ENCODE measurements around the gene KCNT1.

The KCNT1 gene

DNA sequence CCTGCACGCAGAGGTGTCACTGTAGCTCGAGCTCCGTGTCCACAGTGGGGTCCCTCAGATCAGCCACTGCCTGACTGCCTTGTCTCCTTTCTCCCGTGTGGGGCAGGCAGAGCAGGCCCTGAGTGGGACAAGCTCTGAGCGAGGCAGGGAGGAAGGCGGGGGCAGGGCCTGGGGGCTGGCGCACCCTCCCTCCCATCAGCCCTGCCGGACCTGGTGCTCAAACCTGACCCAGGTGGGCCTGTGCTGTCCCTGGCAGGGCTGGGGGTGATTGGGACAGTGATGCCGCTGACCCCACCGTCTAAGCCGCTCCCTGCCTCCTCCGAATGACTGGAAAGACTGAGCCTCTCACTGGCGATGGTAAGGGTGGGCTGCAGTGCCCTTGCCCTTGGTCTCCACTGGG lies 60.9 kb downstream of the KCNT1 start:
- no peak for DNase-seq

DNA sequence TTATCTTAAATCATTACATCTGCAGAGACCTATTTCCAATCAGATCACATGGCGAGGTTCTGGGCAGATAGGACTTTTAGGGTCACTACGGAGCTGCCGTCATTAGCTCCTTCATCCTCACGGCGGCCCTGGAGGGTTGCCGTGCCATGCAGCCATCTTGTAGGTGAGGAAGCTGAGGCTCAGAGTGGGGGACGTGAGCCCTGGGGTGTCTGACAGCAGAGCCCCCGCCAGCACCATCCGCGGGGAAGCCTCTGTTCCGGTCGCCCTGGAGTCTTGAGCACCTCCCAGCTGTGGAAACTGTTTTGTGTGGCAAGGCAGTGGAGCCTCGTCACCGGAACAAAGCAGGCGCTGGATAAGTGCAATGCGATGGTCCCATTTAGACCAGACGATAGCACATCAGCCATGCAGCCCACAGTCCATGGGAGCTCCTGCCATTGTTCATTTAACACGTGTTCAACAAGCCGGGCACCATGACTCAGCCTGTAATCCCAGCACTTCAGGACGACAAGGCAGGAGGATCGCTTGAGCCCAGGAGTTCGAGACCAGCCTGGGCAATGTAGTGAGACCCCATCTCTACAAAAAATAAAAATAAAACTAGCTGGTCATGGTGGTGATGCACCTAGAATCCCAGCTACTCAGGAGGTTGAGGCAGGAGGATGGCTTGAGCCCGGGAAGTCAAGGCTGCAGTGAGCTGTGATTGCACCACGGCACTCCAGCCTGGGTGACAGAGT lies 61.9 kb downstream of the KCNT1 start:
- no peak for DNase-seq

DNA sequence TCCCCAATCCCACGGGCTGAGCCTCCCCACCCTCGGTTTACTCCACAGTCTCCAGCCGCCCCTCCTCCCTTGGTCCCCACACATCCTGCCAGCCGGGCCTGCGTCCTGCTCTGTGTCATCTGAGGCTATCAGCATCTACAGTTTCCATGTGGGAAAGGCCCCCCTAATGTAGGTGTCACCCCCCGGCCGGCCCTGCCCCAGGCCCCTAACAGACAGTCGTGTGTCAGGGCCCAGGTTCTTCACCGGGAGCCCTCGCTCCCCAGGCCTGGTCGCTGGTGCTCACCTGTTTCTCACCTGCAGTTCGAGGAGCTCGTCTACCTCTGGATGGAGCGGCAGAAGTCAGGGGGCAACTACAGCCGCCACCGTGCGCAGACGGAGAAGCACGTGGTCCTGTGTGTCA lies 62.7 kb downstream of the KCNT1 start:
- DNase-seq, result no peak

DNA sequence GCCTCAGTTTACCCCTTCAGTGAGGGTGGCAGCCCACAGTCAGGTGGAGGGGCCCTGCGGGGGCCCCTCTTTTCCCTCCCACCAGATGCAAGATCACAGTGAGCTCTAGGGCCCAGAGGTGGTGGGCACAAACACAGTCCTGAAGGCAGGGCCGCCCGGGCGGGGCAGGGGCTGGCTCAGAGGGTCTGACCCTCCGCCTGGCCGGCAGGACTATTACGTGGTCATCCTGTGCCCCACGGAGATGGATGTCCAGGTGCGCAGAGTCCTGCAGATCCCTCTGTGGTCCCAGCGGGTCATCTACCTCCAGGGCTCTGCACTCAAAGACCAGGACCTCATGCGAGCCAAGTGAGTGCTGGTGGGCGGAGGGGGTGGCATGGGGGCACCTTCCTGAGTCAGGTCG lies 63.4 kb downstream of the KCNT1 start:
- no peak for DNase-seq

DNA sequence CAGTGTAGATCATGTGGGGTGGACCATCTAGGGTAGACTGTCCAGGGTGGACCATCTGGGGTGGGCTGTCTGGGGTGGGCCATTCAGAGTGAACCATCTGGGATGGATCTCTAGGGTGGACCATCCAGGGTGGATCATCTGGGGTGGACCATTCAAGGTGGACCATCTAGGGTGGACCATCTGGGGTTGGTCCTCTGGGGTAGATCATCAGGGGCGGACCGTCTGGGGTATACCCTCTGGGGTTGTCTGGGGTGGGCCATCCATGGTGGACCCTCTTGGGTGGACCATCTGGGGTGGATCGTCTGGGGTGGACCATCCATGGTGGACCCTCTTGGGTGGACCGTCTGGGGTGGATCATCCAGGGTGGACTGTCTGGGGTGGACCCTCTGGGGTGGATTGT lies 64.3 kb downstream of the KCNT1 start:
- DNase-seq, result no peak

DNA sequence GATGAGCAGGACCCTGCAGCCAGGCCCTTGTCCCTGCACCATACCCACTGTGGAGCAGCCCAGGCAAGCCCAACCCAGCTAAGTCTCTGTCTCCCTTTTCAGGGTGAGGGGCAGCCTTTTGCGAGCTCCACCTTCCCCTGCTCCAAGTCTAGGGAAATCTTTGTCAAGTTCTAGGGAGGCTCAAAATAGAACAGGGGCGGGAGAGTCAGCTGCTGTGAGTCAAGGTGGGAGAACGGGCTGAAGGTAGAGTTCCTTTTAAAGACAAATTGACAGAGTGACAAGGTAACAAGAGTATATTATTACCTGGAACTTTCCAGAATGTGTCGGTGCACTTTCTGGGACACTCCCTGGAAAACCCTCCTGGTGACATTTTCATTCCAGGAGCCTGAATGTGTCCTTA lies 64.7 kb downstream of the KCNT1 start:
- DNase-seq, result no peak

DNA sequence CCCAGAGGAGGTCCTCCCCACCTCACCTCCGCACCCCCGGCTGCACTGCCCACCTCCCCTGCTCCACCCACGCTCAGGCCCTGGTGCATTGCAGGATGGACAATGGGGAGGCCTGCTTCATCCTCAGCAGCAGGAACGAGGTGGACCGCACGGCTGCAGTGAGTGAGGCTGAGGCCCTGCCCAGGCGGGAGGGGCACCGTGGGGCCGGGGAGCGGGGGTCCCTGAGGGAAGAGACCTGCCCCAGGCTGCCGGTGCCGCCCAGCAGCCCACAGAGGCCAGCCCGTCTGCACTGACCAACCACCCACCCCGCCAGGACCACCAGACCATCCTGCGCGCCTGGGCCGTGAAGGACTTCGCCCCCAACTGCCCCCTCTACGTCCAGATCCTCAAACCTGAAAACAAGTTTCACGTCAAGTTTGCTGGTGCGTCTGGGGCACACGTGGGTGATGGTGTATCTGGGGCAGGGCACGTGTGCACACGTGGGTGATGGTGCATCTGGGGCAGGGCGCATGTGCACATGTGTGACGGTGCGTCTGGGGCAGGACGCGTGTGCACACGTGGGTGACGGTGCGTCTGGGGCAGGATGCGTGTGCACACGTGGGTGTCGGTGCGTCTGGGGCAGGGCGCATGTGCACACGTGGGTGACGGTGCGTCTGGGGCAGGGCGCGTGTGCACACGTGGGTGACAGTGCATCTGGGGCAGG lies 66.7 kb downstream of the KCNT1 start:
- DNase-seq, result no peak

DNA sequence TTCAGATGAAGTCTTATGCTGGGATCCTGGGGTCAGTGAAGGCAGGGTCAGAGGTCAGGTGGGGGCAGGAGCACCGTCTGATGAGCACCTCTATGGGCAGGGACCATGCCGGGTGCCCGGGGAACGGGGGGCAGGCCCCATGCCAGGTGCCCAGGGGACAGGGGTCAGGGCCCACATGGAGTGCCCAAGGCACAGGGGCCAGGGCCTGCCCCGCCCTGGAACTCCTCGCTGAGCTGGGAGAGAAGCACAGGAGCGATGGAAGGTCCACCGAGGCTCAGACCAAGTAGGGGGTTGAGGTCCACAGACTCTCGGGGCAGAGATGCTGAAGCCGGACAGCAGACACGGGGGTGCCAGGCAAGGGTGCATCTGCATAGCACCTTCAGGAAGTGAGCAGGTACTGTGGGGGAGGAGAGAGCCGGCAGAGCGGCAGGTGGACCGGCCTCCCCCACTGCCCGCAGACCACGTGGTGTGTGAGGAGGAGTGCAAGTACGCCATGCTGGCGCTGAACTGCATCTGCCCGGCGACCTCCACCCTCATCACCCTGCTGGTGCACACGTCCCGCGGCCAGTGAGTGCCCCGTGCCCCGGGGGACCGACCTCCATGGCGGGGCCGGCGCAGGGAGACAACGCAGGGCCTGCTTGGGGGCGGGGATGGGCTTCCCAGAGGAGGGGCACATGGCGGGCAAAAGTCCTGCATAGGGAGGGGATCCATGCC lies 67.7 kb downstream of the KCNT1 start:
- DNase-seq, result no peak

DNA sequence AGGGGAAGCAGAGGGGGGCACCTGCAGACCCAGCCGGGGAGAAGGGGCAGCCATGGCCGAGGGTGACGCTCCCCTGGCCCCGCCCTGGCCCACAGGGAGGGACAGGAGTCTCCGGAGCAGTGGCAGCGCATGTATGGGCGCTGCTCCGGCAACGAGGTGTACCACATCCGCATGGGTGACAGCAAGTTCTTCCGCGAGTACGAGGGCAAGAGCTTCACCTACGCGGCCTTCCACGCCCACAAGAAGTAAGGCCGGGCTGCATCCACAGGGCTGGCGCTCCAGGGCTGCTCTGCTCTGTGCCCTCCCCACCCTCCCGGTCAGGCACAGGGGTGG lies 68.2 kb downstream of the KCNT1 start:
- DNase-seq, result no peak

DNA sequence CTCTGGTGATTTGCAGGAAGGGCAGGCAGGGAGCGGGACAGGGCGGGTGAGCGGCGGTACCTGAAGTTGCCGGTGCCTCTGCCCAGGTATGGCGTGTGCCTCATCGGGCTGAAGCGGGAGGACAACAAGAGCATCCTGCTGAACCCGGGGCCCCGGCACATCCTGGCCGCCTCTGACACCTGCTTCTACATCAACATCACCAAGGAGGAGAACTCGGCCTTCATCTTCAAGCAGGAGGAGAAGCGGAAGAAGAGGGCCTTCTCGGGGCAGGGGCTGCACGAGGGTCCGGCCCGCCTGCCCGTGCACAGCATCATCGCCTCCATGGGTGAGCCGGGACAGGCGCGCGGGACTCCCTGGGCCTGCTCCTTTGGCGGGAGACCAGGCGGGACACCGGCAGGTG lies 68.8 kb downstream of the KCNT1 start:
- DNase-seq, result no peak

DNA sequence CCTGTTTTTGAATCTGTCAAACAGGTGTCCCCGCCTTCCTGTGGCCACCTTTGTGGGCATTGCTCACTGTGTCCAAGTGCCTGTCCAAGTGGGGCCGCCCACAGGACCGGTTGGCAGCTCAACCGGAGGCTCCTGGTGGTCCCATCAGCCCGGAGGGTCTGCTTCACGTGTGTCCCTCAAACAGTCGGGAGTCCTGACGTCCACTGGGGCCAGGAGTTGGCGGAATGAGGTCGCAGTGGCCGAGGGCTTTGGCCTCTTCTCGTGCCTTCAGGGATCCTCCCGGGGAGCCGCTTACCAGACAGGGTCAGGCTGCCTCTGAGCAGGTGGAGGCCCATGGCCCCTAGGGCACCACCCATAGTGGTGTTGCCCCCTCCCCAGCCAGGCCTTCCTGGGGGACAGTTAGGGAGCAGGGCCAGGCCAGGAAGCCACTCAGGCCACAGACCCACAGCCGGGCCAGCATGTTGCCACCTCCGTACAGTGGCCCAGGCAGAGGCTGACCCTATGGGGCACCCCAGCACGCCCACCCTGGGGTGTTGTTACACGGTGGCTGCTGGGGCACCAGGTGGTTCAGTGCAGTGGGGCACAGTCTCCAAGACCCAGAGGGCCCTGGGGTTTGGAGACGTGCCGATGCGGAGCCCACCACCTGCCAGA lies 69.5 kb downstream of the KCNT1 start:
- DNase-seq, result no peak

DNA sequence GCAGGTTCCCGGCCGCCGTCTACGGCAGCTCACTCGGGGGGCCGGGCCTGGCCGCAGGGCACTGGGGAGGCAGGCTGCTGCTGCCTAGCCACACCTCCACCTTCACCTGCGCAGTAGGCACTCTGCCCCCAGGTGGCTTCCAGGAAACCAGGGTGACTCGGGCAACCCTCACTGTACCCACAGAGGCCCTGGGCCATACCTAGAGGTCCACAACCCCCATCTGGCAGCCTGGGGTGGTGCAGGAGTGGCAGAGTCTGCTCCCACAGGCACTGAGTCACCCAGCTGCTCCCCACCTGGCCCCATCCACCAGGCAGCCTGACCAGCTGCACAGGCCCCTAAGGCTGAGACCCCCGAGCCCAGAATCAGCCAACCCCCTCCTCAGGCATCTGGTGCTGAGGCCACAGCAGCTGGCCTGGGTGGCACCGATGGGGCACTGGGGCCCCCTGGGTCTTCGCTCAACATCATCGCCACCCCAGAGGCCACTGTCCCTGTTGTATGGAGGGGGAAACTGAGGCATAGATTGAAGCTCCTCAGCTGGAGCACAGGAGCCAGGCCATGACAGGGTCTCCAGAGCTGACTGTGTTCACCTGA lies 70.2 kb downstream of the KCNT1 start:
- no peak for DNase-seq

DNA sequence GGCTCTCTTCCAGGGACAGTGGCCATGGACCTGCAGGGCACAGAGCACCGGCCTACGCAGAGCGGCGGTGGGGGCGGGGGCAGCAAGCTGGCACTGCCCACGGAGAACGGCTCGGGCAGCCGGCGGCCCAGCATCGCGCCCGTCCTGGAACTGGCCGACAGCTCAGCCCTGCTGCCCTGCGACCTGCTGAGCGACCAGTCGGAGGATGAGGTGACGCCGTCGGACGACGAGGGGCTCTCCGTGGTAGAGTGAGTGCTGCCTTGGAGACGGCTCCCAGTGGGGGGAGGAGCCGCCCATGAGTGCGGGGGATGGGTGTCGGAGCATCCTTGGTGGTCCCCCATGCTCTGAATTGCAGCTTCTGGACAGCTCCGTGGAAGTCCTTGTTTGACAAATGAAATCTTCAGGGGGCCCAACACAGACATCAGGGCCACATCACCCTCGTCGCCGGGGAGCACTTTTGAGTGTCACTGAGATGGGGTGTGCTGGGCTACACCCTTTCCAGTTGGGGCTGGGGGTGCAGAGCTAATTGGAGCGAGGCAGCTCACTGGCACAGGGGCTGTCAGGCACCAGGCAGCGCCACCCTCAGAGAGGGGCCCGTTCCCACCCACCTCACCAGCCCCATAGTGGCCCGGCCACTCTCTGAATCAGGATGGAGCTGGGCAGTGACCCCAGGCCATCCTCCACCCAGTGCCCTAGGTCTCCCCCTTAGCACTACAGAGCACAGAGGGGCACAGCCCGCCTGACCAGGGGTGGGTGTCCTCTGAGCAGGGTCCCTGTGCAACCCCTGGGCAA lies 70.9 kb downstream of the KCNT1 start:
- no peak for DNase-seq

DNA sequence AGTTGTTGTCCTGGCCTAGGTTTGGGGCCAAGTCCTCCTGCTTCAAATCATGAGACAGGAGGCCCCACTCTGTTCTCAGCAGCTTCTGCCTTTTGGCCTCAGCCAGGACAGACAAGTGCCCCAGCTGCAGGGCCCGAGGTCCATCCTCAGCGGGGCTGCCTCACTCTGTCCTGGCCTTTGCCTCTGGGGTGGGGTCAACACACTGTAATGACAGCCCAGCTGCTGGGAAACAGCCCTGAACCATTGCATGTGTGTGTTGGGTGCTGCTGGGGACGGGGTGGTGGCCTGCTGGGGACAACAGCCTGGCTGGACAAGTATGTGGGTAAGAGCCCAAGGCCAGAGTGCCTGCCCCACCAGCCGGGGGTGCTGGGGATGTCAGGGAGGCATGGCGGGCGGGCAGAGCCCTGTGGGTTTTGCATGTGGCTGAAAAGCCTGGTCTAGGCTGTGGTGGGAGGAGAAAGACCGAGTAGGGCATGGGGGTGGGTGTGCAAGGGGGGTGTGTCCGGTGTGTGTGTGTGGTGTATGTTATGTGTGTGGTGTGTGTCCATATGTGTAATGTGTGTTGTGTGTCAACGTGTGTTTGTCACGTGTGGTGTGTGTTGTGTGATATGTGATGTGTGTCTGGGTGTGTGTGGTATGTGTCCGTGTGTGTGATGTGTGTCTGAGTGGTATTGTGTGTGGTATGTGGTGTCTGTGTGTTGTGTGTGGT lies 71.7 kb downstream of the KCNT1 start:
- no peak for DNase-seq

DNA sequence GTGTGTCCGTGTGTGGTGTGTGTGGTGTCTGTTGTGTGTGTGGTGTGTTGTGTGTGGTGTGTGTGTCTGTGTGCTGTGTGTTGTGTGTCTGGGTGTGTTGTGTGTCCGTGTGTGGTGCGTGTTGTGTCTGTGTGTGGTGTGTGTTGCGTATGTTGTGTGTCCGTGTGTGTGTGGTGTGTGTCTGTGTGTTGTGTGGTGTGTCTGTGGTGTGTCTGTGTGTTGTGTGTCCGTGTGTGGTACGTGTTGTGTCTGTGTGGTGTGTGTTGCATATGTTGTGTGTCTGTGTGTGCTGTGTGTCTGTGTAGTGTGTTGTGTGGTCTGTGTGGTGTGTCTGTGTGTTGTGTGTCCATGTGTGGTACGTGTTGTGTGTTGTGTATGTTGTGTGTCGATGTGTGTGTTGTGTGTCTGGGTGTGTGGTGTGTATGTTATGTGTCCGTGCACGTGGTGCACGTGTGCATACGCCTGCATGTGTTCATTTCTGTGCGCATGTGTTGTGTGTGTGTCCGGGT lies 72.3 kb downstream of the KCNT1 start:
- no peak for DNase-seq

DNA sequence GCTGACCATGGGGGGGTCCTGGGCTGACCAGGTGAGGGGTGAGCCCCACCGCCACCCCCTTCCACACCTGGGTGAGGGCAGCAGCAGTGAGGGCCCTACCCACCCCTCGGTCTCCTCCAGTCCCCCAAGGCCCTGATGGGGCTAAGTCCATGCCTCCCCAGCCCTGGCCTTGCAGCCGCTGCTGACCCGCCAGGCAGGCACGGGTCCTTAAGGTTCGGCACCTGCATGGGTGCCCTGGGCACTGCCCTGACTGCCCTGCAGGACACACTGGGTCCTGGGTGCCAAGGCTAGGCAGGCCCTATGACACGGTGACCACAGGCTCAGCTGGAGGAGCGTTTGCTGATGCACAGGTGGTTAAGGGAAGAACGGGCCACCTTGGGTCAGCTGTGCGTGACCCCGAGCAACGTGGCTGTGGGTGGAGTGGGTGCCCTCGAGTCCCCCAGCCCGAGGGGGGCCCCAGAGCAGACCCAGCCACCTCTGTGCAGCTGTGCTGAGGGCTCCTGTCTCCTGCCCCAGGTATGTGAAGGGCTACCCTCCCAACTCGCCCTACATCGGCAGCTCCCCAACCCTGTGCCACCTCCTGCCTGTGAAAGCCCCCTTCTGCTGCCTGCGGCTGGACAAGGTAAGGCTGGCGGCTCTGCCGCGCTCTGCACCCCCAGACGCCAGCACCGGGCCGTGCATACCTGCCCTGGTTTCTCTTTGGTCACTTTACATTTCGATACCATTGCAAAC lies 73.0 kb downstream of the KCNT1 start:
- DNase-seq, result no peak

DNA sequence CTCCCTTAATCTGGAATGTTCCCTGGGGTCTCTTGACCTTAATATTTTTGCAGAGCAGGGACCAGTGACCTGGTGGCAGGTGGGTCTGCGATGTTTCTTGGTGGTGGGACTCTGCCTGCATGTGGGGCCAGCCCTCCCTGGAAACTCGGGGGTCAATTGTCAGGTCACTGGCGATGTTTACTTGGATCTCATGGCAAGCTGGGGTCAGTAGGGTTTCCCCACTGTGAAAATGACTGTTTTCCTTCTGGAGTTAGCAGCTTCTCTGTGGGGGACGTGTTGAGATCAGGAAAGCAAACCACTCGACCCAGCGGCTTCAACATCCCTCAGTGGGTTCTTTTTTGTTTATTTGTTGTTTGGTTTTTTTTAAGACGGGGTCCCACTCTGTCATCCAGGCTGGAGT lies 73.9 kb downstream of the KCNT1 start:
- no peak for DNase-seq

DNA sequence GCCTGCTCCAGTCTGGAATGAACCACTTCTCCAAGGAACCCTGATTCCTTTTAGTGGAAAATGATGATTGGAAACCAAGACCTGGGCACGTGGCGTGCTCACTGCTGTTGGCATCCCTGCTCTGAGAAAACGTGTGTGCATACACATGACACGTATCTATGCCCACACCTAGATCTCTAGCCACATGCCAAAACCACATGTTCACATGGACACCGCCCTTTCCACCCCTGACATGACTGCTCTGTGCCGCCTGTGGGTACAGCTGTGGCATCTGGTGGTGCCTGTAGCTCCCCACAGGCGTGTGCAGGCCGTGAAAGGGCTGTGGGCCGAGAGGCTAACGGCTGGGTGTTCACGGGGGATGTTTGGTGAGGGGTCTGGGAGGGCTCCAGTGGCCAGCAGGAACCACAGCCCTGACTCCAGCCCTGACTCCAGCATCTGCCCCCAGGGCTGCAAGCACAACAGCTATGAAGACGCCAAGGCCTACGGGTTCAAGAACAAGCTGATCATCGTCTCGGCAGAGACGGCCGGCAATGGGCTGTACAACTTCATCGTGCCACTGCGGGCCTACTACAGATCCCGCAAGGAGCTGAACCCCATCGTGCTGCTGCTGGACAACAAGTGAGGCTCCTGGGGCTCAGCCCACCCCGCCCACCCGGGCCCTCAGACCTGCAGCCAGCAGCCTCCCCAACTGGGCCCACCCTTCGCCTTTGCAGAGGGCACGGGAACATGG lies 75.1 kb downstream of the KCNT1 start:
- DNase-seq, result no peak

Measured in anterior cingulate cortex (tissue), 58 donors.